ENCODE data around the gene CSRP3. TPM values are rescaled to one million over a fixed set of nuclear protein-coding genes. Genes with fewer than 3 reads are reported as not detected.

The CSRP3 gene
- total and polyA plus RNA-seq, 2 of the 4 experiments (the other 2 are of a cell fraction) = not detected

GRCh38 chr11:19194620-19195308 is 7.0 kb downstream of the CSRP3 start:
- DNase-seq (no peak), ATAC-seq (ENCODE audit: low read depth) (no peak)
- Histone ChIP-seq H3K4me1 (ENCODE audit: control insufficient read depth, insufficient read depth, low read length) (no peaks in the 10 kb centered on the region), H3K4me3 (ENCODE audit: insufficient read depth, low read depth, low read length) (no peak overlapping the region), H2BK15ac (ENCODE audit: low read depth, low read length) (no peak overlapping the region), H2AK9ac (replicated peaks; ENCODE audit: low read depth, low read length, poor library complexity) (no peak overlapping the region), H3K36me3 (ENCODE audit: control insufficient read depth, insufficient read depth, low read length) (no peaks in the 10 kb centered on the region), H3K27me3 (ENCODE audit: control insufficient read depth, insufficient read depth, low read length) (peaks cover 2% of the 10 kb centered on the region; the same call in 1 of the 2 replicates), H3K56ac (ENCODE audit: extremely low read depth, insufficient read depth, low read length) (no peak overlapping the region), H2AFZ (replicated peaks; ENCODE audit: low read length, poor library complexity) (no peak overlapping the region), H3K79me1 (ENCODE audit: low read depth in 1 of 2, low read length in 2 of 2) (no peaks in the 10 kb centered on the region), H3K14ac (replicated peaks; ENCODE audit: low read depth, low read length) (no peak overlapping the region), H3K18ac (ENCODE audit: low read depth, low read length) (no peak overlapping the region), H4K20me1 (ENCODE audit: insufficient read depth, low read length) (no peaks in the 10 kb centered on the region), H3K4me2 (ENCODE audit: low read depth, low read length) (no peak overlapping the region), H3K27ac (ENCODE audit: insufficient read depth, low read length) (no peak overlapping the region), H2AK5ac (ENCODE audit: low read depth, low read length) (no peak overlapping the region), H3K9ac (ENCODE audit: low read depth, low read length) (no peak overlapping the region), H3K9me1 (ENCODE audit: insufficient read depth, low read length) (no peaks in the 10 kb centered on the region; the same call in 1 of the 2 replicates), H3K9me3 (ENCODE audit: control insufficient read depth, insufficient read depth, low read length) (no peaks in the 10 kb centered on the region), H2BK5ac (ENCODE audit: low read depth, low read length, poor library complexity, severe bottlenecking) (no peak overlapping the region), H4K8ac (ENCODE audit: low read depth in 2 of 2, low read length in 2 of 2) (no peak overlapping the region), H2BK20ac (ENCODE audit: low read depth, low read length) (no peak overlapping the region), H3K4ac (ENCODE audit: low read depth, low read length) (no peak overlapping the region), H3K23ac (ENCODE audit: low read depth, low read length) (no peak overlapping the region), H2BK120ac (ENCODE audit: low read depth, low read length) (no peak overlapping the region), H4K5ac (ENCODE audit: low read depth, low read length) (no peak overlapping the region), H4K91ac (ENCODE audit: insufficient read depth, low read depth, low read length) (no peak overlapping the region)
- intact Hi-C loops (cut with micrococcal nuclease) = no loop called here
- ChIA-PET POLR2A (ENCODE audit: unreplicated experiment) (no interaction called here), CTCF (no interaction called here)
- dilution Hi-C loops (cut with HindIII; ENCODE audit: low sequenced_read_pairs, unreplicated experiment) = no loop called here
- in situ Hi-C loops (cut with MboI; ENCODE audit: low sequenced_read_pairs) = no loop called here
- 80% methylated on average over 1 of the region's 4 CpGs; no CpG with 5 or more reads in 1 of the 2 experiments for WGBS, 2 experiments (ENCODE audit: extremely low coverage in 2 of 2, insufficient read length in 1 of 2)
- TF ChIP-seq RAD21 (IDR thresholded peaks at IDR 0.05; ENCODE audit: low read length) = no peak
- BruUV-seq (replicated peaks) = no TSS peak

All from IMR-90 (cell line).